Glomerular visceral epithelial cell (primary cell): ENCODE data around the gene STX5.
"Not testable (repeated sequence)": the region's sequence is repeated elsewhere in the genome, so short reads cannot be mapped to it uniquely, and the experiment has no call there.

ENCODE experiments used
- DNase-seq: peaks from one replicate; pipeline ENCODE4 v3.0.0-alpha.2; 2016; ENCODE audit errors: extremely low spot score

Gene STX5

GRCh38 chr11:62830904-62831519 lies 839 bp downstream of the STX5 start:
- no peak for DNase-seq

GRCh38 chr11:62828130-62828529 lies 3.7 kb downstream of the STX5 start:
- not testable (repeated sequence) for DNase-seq

GRCh38 chr11:62823677-62824076 lies 8.2 kb downstream of the STX5 start:
- no peak for DNase-seq

- DNase-seq: no peak
These were observed 14.7 kb downstream of the STX5 start for GRCh38 chr11:62817129-62817528.

- DNase-seq: no peak
These were observed 15.3 kb downstream of the STX5 start for GRCh38 chr11:62816557-62816956.

GRCh38 chr11:62811659-62812058 lies 20.2 kb downstream of the STX5 start:
- DNase-seq: no peak

DNA sequence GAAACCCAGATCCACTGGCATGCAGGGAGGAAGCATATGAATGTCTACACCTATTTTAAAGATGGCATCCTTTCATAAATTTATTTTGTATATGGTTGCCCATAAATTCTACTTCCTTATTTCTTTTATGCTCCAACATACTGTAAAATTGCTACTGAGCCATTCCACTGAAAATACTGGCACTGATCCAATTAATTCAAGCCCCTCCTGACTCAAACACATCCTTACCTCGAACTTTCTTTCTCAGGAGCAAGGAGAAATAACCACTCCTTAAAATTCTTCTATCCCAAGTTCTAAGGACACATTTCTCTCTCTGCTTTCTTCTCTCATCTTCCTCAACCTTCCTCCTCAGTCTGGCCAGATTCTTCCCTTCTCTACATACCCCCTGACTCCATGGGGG lies 21.1 kb downstream of the STX5 start:
- no peak for DNase-seq

DNA sequence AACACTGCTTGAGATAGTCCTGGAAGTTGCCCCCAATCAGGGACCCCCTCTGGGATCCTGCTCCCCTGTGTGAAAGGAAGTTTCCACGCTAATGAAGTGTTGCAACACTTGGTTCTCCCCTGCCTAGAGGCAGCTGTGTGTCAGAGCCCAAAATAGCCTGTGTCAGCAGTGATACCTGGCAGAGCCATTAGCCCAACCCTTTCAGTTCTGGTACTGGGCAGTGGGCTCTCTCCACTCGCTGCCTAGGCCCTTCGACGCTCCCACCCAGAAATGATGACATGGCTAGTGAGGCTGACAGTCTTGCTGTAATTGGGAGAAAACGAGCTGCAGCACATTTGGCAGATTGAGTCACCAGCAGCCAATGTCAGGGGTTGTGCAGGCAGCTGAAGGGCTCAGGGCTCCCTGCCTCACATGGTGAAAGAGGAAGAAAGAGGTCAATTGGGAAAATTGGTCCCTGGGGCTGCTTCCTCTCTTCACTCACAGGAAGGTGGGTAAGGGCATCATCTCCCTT lies 25.2 kb downstream of the STX5 start:
- DNase-seq: no peak

- peak; percentile 37 for DNase-seq
These were observed 25.9 kb downstream of the STX5 start for GRCh38 chr11:62805961-62806441.

GRCh38 chr11:62805076-62805892 lies 26.6 kb downstream of the STX5 start, which contains the start of gene NXF1:
Gene NXF1 (minus strand): TSS chr11:62805440. CDS start chr11:62805356, 84 bp downstream.
- peak; percentile 97 for DNase-seq

GRCh38 chr11:62804310-62805075 lies 27.4 kb downstream of the STX5 start:
- peak; percentile 37 for DNase-seq

- DNase-seq: no peak
These were observed 30.8 kb downstream of the STX5 start for GRCh38 chr11:62801071-62801470.

DNA sequence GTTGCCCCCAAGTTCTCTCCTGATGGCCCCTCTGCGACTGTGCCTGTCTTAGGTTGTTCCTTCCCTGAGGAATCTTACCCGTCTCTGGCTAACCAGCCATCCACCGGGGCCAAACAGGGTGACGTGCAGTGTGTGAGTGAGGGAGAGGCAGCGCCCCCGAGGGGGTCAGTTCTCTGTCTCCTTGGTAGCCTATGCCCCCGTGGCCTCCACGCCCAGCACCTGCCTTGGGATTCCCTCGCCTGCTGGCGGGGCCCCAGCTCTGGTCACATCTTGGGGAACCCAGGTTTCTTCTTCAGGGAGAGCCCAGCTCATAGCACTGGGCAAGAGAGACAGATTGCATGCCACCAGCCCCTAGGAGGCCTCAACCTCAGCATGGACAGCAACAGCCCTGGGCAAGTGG lies 32.4 kb downstream of the STX5 start:
- DNase-seq: no peak

DNA sequence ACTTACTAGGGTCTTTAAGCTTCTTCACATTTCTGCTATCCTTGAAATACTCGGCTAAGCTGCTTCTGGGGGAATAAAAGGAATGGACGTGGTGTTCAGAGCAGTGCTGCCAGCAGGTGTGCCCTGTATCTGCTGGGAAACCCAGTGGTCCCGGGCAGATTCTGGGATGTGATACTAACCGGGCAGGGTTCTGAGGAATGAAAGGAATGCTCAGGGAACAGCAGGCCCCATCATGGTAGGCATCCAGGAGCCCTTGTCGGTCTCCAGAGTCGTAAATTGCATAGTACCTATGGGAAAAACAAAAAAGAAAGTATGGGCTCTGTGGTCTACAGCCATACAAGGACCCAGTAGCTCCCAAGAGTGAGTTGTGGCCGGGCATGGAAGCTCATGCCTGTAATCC lies 35.6 kb downstream of the STX5 start:
- no peak for DNase-seq

GRCh38 chr11:62794201-62794775 lies 37.6 kb downstream of the STX5 start:
- DNase-seq: no peak

GRCh38 chr11:62792202-62792575 lies 39.7 kb downstream of the STX5 start:
- DNase-seq: peak; percentile 17

DNA sequence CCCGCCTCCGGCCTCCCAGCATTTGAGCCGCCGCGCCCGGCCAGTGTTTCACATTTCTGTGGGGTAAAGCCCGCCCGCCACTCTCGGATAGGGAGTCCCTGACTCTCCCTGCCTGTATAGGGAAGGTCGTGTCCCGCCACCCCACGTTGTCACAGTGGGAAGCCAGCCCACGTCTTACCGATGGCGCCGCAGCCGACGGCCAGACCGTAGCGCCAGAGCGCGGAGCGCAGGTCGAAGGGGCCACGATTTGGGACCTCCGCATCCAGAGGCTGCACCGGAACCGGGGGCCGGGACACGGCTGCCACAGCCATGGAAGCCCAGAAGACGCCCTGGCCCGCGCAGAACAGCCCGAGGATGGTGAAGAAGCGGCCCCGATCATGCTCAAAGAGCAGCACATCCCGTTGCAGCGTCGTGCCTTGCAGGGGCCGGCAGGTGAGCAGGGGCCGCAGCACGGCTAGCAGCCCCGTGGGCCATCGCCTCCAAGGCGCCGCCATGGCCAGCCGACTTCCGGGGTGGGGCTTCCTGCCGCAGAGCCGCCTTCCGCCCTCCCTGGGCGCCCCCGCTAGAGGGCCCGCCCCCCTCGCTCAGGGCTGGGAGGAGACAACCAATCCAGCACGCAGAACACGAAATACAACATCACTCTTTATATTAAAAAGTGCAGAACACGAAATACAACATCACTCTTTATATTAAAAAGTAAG lies 40.2 kb downstream of the STX5 start, which contains the start of gene TMEM223:
Gene TMEM223 (minus strand): TSS at position 506 of the 701 bp plus-strand sequence. CDS start 12 bp downstream, at position 494.
- DNase-seq: peak; percentile 82

GRCh38 chr11:62789576-62789975 lies 42.3 kb downstream of the STX5 start:
- no peak for DNase-seq

DNA sequence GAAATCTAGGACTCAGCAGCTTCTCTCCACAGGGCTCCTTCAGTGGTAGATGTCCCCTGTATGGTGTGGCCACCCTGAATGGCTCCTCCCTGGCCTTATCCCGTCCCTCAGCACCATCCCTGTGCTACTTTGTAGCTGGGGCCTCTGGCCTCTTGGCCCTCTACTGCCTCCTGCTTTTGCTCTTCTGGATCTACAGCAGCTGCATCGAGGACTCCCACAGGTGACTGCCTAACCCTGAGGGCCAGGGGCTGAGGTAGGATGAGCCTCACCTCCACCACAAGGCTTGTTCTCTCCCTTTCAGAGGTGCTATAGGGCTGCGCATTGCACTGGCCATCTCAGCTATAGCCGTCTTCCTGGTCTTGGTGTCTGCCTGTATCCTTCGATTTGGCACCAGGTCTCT lies 42.9 kb downstream of the STX5 start:
- no peak for DNase-seq

GRCh38 chr11:62787005-62787759 lies 44.7 kb downstream of the STX5 start, which contains the start of gene TMEM179B:
Gene TMEM179B (plus strand): TSS chr11:62787402. CDS start chr11:62787432, 30 bp downstream.
- peak; percentile 97 for DNase-seq
